ENCODE data around the gene CELF1. TPM values are rescaled to one million over a fixed set of nuclear protein-coding genes. Genes with fewer than 3 reads are reported as not detected.
A peak's percentile ranks its signal among the peaks of the same experiment; 100 is the strongest.

The CELF1 gene
- total and polyA plus RNA-seq, 9 of the 15 experiments (the other 6 are each of a cell fraction or from before 2014, with no cell fraction given) = 11.3 to 142 (median 77.4) TPM

- TF ChIP-seq, protein P1, sequence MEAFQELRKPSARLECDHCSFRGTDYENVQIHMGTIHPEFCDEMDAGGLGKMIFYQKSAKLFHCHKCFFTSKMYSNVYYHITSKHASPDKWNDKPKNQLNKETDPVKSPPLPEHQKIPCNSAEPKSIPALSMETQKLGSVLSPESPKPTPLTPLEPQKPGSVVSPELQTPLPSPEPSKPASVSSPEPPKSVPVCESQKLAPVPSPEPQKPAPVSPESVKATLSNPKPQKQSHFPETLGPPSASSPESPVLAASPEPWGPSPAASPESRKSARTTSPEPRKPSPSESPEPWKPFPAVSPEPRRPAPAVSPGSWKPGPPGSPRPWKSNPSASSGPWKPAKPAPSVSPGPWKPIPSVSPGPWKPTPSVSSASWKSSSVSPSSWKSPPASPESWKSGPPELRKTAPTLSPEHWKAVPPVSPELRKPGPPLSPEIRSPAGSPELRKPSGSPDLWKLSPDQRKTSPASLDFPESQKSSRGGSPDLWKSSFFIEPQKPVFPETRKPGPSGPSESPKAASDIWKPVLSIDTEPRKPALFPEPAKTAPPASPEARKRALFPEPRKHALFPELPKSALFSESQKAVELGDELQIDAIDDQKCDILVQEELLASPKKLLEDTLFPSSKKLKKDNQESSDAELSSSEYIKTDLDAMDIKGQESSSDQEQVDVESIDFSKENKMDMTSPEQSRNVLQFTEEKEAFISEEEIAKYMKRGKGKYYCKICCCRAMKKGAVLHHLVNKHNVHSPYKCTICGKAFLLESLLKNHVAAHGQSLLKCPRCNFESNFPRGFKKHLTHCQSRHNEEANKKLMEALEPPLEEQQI (IDR thresholded peaks at IDR 0.05) = peak; percentile 97
- TF ChIP-seq SMAD1 (IDR thresholded peaks at IDR 0.05; ENCODE audit: low read depth, low read length, partially characterized antibody) (peak; percentile 50), NCOR1 (IDR thresholded peaks at IDR 0.05) (peak; percentile 73), EZH2 (IDR thresholded peaks at IDR 0.05; ENCODE audit: borderline replicate concordance, low read depth, low read length) (no peak), MIER1 (IDR thresholded peaks at IDR 0.05; ENCODE audit: low read depth) (peak; percentile 84), AFF4 (CRISPR knock-in tag; IDR thresholded peaks at IDR 0.05) (peak; percentile 98), ZNF282 (CRISPR knock-in tag; IDR thresholded peaks at IDR 0.05) (no peak), BACH1 (tag; IDR thresholded peaks at IDR 0.05) (no peak), SMAD3 (CRISPR knock-in tag; conservative IDR thresholded peaks at IDR 0.05) (no peak), GTF2F1 (IDR thresholded peaks at IDR 0.05; ENCODE audit: low read depth, low read length) (peak; percentile 87), CBX1 (IDR thresholded peaks at IDR 0.05; ENCODE audit: low read depth) (peak; percentile 96), FIP1L1 (IDR thresholded peaks at IDR 0.05; ENCODE audit: low read depth, low read length, poor library complexity, severe bottlenecking) (peak; percentile 69), RHOXF2B (CRISPR knock-in tag; conservative IDR thresholded peaks at IDR 0.05) (peak; percentile 56; the same call in 1 of the 2 replicates), MXD1 (CRISPR knock-in tag; IDR thresholded peaks at IDR 0.05; ENCODE audit: borderline replicate concordance, poor library complexity, severe bottlenecking) (peak; percentile 25), EP300 (IDR thresholded peaks at IDR 0.05; ENCODE audit: low read length) (peak; percentile 53)
- TF ChIP-seq, protein P2, sequence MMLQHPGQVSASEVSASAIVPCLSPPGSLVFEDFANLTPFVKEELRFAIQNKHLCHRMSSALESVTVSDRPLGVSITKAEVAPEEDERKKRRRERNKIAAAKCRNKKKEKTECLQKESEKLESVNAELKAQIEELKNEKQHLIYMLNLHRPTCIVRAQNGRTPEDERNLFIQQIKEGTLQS (IDR thresholded peaks at IDR 0.05) = peak; percentile 61
- TF ChIP-seq, protein P2 (CRISPR knock-in tag; conservative IDR thresholded peaks at IDR 0.05) = no peak
- TF ChIP-seq, protein P3, sequence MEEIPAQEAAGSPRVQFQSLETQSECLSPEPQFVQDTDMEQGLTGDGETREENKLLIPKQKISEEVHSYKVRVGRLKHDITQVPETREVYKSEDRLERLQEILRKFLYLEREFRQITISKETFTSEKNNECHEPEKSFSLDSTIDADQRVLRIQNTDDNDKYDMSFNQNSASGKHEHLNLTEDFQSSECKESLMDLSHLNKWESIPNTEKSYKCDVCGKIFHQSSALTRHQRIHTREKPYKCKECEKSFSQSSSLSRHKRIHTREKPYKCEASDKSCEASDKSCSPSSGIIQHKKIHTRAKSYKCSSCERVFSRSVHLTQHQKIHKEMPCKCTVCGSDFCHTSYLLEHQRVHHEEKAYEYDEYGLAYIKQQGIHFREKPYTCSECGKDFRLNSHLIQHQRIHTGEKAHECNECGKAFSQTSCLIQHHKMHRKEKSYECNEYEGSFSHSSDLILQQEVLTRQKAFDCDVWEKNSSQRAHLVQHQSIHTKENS (CRISPR knock-in tag; IDR thresholded peaks at IDR 0.05) = no peak
Measured at GRCh38 chr11:47578524-47579494, 25.9 kb upstream of the CELF1 start, which contains the start of the genes KBTBD4 and NDUFS3 (continued).
